ENCODE data around the gene GALR2.
A peak's percentile ranks its signal among the peaks of the same experiment; 100 is the strongest.

Gene GALR2

DNA sequence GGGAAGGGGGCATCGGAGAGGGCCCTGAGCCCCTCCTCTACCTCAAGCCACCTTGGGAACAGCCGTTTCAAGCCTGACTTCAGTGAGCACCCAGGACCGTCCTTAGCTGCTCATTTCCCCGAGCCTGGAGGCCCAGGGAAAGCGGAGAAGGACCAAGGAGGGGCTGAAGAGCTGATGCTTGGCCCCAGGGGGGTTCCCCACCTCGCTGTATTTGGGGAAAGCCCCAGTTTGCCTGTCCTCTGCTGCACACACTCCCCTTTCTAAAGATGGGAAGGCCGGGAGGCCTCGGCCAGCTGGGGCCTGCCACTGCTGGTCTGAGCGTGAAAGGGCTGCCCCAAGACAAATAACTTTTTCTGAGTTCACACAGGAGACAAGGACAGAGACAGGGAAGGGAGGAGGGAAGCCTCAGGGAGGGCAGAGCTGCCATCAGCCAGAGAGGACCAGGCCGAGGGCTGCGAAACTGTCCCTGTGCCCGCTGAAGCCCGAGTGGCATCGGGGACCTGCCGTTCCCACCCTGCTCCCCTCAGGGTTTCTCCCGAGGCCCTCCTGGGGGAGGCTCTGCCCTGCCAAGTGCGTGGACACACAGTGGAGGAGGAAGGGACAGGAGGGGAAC is 16.0 kb downstream of the GALR2 start:
- FAIRE-seq, result no peak
- no peak for DNase-seq (ENCODE audit: extremely low spot score, insufficient read length, low read depth)

DNA sequence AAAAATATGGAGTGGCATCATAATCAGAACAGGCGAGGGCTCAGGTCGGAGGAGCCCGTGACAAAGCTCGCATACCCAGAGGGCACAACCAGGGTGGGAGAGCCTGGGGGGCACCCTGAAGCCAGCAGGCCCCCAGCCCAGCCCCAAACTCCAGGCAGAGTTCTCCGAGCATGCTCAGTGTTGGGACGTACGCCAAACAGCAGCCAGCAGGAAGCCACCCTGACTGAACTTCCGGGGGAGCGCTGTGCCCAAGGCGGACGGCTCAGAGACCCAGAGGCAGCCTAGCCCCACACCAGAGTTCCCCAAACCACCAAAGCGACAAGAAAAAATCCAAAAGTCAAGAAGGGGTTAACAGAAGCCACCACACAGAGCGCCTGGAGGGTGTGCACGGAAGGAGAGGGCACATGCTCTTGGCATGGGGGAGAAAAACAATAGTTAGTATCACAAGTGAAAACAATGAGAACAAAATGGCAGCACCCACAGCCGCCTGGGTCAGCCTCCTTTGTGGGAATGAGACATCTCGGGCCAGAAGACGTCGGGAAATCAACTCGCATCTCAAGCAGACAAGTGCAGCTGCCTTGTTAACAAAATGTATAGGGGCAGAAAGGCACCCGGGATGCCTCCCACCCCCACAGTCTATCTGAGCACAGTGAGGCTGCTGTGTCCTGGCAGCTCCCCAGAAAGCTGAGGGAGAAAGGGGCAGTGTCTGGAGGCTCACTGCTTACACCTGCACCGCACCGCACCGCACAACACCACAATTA is 17.1 kb downstream of the GALR2 start:
- no peak for FAIRE-seq

DNA sequence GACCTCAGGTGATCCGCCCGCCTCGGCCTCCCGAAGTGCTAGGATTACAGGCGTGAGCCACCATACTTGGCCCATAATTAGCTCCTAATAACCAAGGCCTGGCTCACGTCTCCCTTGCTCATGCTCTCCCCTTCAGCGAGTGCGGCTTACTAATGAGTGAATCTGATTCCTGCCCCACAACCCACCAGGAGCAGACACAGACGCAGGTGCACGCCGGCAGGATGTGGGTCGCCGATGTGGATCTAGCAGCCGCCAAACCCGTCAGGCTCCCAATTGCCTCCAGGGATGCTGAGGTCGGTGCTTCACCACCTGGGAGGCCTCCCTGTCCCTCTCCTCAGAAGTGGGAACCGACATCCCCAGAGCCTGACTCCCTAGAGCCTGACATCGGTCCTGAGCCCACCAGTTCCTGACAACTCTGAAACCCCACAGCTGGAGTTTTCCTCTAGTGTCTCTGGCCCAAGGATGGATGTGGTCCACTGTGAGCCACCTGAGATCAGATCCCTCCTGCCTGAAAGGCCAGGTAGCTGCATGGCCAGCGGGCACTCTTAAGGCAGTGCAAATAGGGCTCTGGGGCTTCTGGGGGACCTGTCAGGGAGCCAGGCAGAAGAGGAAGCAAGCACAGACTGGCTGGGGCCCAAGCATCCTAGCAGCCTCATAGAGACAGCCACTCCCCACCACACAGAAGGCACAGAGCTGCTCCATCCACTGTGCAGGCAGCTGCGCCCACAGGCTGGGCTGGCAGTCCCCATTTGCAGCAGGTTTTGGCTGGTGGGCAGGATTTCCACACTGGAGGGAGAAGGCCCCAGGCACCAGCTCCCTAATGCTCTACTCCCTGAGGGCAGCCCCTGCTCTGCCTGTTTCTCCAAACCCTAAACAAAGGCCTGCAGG is 18.2 kb downstream of the GALR2 start:
- DNase-seq (ENCODE audit: extremely low spot score, insufficient read length, low read depth), result no peak
- FAIRE-seq, result no peak

More for the DNA sequence above, 17.1 kb downstream of the GALR2 start:
- no peak for DNase-seq (ENCODE audit: extremely low spot score, insufficient read length, low read depth)

GRCh38 chr17:76094046-76094445 is 19.5 kb downstream of the GALR2 start:
- FAIRE-seq, result no peak
- no peak for DNase-seq (ENCODE audit: extremely low spot score, insufficient read length, low read depth)

GRCh38 chr17:76095943-76096342 is 21.4 kb downstream of the GALR2 start:
- DNase-seq (ENCODE audit: extremely low spot score, insufficient read length, low read depth) (no peak), FAIRE-seq (no peak)

GRCh38 chr17:76097716-76098295 is 23.2 kb downstream of the GALR2 start:
- DNase-seq (ENCODE audit: extremely low spot score, insufficient read length, low read depth) (no peak), FAIRE-seq (no peak)

DNA sequence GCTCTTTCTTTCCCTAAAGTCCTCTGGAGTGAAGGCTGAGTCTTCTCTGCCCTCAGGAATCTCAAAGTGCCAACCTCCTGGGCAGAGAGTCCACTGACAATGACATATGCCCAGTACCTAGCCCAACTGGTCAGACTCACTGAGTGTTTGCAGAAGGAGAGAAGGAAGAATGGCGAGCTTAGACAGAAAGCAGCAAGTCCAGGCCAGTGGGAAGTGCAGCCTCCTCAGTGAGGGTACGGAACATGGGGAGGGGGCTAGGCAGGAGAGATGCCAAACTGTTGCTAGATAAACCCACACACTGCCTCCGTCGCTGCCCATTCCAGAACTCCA is 28.3 kb downstream of the GALR2 start:
- no peak for DNase-seq (ENCODE audit: extremely low spot score, insufficient read length, low read depth)
- no peak for FAIRE-seq

GRCh38 chr17:76103274-76104139 is 28.9 kb downstream of the GALR2 start, which contains the start of gene EXOC7:
EXOC7 (minus strand) TSS chr17:76103787; CDS start chr17:76103692, 95 bp downstream.
- DNase-seq (ENCODE audit: extremely low spot score, insufficient read length, low read depth) (peak; percentile 99), FAIRE-seq (peak; percentile 89)

DNA sequence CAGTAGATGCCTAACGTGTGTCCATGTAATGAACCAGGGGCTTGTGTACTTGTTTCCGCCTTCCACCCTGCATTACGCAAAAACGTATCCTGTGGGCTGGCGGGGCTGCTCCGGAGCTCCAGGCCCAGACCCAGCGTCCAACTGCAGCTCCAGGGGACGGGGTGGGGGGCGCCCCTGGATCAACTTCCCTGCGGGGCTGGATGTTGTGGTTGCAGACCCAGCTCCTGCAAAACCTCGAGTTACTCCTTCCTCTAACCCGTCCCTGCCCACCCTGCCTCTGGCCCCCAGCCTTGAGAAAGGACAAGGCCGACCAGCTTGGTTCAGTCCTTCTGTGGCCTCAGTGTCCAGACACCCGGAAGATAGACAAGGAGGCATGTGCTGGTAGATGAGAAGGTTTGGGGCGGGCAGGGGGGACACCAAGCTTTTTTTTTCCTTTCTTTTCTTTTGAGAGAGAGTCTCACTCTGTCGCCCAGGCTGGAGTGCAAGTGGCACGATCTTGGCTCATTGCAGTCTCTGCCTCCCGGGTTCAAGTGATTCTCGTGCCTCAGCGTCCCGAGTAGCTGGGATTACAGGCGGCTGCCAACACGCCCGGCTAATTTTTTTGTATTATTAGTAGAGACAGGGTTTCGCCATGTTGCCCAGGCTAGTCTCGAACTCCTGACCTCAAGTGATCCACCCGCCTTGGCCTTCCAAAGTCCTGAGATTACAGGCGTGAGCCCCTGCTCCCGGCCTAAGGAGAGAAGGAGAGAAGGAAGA is 29.7 kb downstream of the GALR2 start:
- DNase-seq (ENCODE audit: extremely low spot score, insufficient read length, low read depth), result no peak
- FAIRE-seq, result no peak

DNA sequence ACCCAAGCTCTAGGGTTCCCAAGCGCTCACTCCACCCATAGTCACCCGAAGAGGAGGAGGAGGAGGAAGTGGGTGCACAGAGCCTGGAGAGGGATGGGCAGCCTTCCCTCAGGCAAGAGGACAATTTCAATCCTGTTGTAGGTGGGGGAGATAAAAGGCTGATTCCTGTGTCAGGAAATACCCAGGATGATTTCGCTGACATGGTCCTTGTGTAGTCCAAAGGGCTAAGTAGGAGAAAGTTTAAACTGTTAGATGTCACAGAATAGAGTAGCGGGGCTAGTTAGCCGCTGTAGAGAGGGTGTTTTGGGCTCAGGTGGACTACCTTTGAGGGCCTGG is 30.3 kb downstream of the GALR2 start:
- FAIRE-seq, result no peak
- DNase-seq (ENCODE audit: extremely low spot score, insufficient read length, low read depth), result no peak

GRCh38 chr17:76106703-76107102 is 32.1 kb downstream of the GALR2 start:
- DNase-seq (ENCODE audit: extremely low spot score, insufficient read length, low read depth) (no peak), FAIRE-seq (no peak)

DNA sequence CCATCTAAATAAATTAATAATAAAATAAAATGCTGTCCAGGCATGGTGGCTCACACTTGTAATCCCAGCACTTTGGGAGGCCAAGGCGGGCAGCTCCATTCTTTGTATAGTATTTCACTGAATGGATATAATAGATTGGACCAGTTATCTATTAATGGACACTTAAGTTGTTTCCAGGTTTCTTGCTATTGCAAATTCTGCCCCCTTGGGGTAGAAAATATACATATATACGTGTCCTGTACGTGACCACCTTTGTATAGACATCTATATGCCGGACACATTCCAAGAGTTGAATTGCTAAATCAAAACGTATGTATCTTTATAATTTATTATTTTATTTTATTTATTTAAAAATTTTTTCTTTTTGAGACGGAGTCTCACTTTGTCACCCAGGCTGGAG is 32.9 kb downstream of the GALR2 start:
- FAIRE-seq, result no peak
- no peak for DNase-seq (ENCODE audit: extremely low spot score, insufficient read length, low read depth)

- DNase-seq (ENCODE audit: extremely low spot score, insufficient read length, low read depth) (no peak), FAIRE-seq (no peak)
Measured at GRCh38 chr17:76111956-76112355, 37.4 kb downstream of the GALR2 start.

- DNase-seq (ENCODE audit: extremely low spot score, insufficient read length, low read depth) (no peak), FAIRE-seq (no peak)
Measured at GRCh38 chr17:76115138-76115754, 40.7 kb downstream of the GALR2 start.

DNA sequence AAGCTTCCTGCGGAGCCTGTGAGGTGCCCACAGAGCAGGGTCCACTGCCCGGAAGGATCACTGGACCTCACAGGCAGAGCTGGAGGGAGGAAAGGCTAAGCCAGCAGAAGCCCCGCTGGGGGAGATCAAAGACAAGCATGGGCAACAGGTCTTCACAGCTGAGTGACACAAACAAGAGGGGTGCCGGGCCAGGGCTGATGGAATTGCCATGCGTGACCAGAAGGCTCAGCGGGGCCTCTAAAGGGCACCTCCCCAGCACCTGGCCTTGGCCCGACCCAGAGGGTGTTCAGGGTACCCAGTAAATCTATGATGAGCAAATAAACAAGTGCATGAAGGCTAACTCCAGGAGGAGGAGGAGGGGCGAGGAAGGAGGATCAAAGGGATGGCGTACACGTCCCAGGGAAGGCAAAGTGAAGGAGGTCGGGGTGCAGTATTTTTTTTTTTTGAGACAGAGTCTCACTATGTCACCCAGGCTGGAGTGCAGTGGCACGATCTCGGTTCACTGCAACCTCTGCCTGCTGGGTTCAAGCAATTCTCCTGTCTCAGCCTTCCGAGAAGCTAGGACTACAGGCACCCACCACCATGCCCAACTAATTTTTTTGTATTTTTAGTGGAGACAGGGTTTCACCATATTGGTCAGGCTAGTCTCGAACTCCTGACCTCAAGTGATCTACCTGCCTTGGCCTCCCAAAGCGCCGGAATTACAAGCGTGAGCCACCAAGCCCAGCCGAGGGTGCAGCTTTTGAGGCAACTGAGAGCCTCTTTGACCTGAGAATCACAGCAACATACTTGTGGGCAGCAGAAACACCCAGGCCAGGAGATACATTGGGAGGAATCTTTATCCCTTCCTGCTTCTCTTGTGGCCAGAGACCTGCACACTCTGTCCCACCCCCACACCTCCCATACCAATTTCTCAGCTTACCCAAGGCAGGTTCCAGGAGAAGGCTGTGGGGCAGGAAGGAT is 45.1 kb downstream of the GALR2 start:
- no peak for FAIRE-seq
- no peak for DNase-seq (ENCODE audit: extremely low spot score, insufficient read length, low read depth)

GRCh38 chr17:76120658-76121008 is 46.1 kb downstream of the GALR2 start:
- DNase-seq (ENCODE audit: extremely low spot score, insufficient read length, low read depth) (no peak), FAIRE-seq (no peak)

GRCh38 chr17:76121932-76122430 is 47.4 kb downstream of the GALR2 start:
- no peak for FAIRE-seq
- no peak for DNase-seq (ENCODE audit: extremely low spot score, insufficient read length, low read depth)
